CD14-positive monocyte (primary cell): ENCODE results near the gene SERPINB12. TPM values are rescaled to one million over a fixed set of nuclear protein-coding genes. Genes with fewer than 3 reads are reported as not detected.

Experiments
- DNase-seq, 3 donors: peaks; one replicate each; pipeline ENCODE4 v3.0.0-alpha.2; 2011 to 2022
- H2AFZ ChIP-seq: 2 replicates; pipeline ENCODE4 v1.6.0; 2012; ENCODE audit warnings: mild to moderate bottlenecking, low read depth, low read length, inconsistent platforms; ENCODE audit not compliant: insufficient read depth, poor library complexity, severe bottlenecking
- H3K27ac ChIP-seq, 2 donors: 1 replicate in 1 of 2; 2 replicates in 1 of 2; pipeline ENCODE4 v1.5.1; 2012 to 2013; ENCODE audit warnings: low read length in 2 of 2, control low read depth in 1 of 2, inconsistent platforms in 1 of 2, low read depth in 1 of 2, mild to moderate bottlenecking in 1 of 2
- H3K27me3 ChIP-seq, 2 donors: one replicate each; pipeline versions ENCODE4 v1.6.0 to v1.6.1; 2011 to 2013; ENCODE audit warnings: low read length in 2 of 2; ENCODE audit not compliant: control insufficient read depth in 2 of 2, insufficient read depth in 2 of 2
- H3K36me3 ChIP-seq, 2 donors: replicated peaks in 1 of 2; 1 replicate in 1 of 2; 2 replicates in 1 of 2; pipeline versions ENCODE4 v1.5.1 to v1.6.1; 2012 to 2013; ENCODE audit warnings: low read length in 2 of 2, control low read depth in 1 of 2, inconsistent platforms in 1 of 2, mild to moderate bottlenecking in 1 of 2; ENCODE audit not compliant: insufficient read depth in 2 of 2, control insufficient read depth in 1 of 2
- H3K4me1 ChIP-seq, 2 donors: 1 replicate in 1 of 2; 2 replicates in 1 of 2; pipeline versions ENCODE4 v1.5.1 to v1.6.1; 2012 to 2013; ENCODE audit warnings: low read length in 2 of 2, control low read depth in 1 of 2, inconsistent platforms in 1 of 2, mild to moderate bottlenecking in 1 of 2, moderate library complexity in 1 of 2; ENCODE audit not compliant: insufficient read depth in 2 of 2, control insufficient read depth in 1 of 2
- H3K4me2 ChIP-seq: replicated peaks from 2 replicates; pipeline ENCODE3; 2012; ENCODE audit warnings: low read length, moderate library complexity, mild to moderate bottlenecking; ENCODE audit not compliant: poor library complexity, severe bottlenecking; ENCODE audit errors: extremely low read depth
- H3K4me3 ChIP-seq, 3 experiments: fragments of 200-600 bp in 1 of 3; sonication (generic) in 1 of 3; replicated peaks in 1 of 3; 1 replicate in 2 of 3; 2 replicates in 1 of 3; pipeline ENCODE4 v1.5.1; 2011 to 2013; ENCODE audit warnings: low read length in 3 of 3, mild to moderate bottlenecking in 3 of 3, control low read depth in 2 of 3, low read depth in 2 of 3, inconsistent platforms in 1 of 3, moderate library complexity in 1 of 3
- H3K79me2 ChIP-seq: 2 replicates; pipeline ENCODE4 v1.6.0; 2012; ENCODE audit warnings: mild to moderate bottlenecking, control low read depth, inconsistent platforms, low read length, moderate library complexity; ENCODE audit not compliant: insufficient read depth
- H3K9ac ChIP-seq: 2 replicates; pipeline ENCODE4 v1.6.0; 2017; ENCODE audit warnings: low read length, mild to moderate bottlenecking; ENCODE audit not compliant: insufficient read depth, poor library complexity, severe bottlenecking
- H3K9me3 ChIP-seq, 2 donors: replicated peaks in 1 of 2; 1 replicate in 1 of 2; 2 replicates in 1 of 2; pipeline versions ENCODE4 v1.5.1 to v1.6.1; 2012 to 2013; ENCODE audit warnings: low read length in 2 of 2, control low read depth in 1 of 2; ENCODE audit not compliant: control insufficient read depth in 1 of 2, insufficient read depth in 1 of 2
- H4K20me1 ChIP-seq: 2 replicates; pipeline ENCODE4 v1.6.0; 2012; ENCODE audit warnings: mild to moderate bottlenecking, low read length, control low read depth, moderate library complexity; ENCODE audit not compliant: insufficient read depth
- H3K27ac Mint-ChIP-seq, 7 donors: one replicate each; pipeline ENCODE4 v1.8.0; 2020; ENCODE audit warnings: mild to moderate bottlenecking in 7 of 7, mixed read lengths in 7 of 7, moderate library complexity in 6 of 7, inconsistent platforms in 2 of 7
- H3K27me3 Mint-ChIP-seq, 3 donors: one replicate each; pipeline ENCODE4 v1.8.0; 2021 to 2022; ENCODE audit warnings: low read depth in 3 of 3, mild to moderate bottlenecking in 3 of 3, mixed read lengths in 3 of 3, moderate library complexity in 3 of 3, inconsistent platforms in 1 of 3
- H3K36me3 Mint-ChIP-seq, 2 donors: one replicate each; pipeline ENCODE4 v1.8.0; 2020; ENCODE audit warnings: mixed read lengths in 2 of 2, inconsistent platforms in 1 of 2, mild to moderate bottlenecking in 1 of 2
- H3K4me1 Mint-ChIP-seq: one replicate; pipeline ENCODE4 v1.8.0; 2020; ENCODE audit warnings: mild to moderate bottlenecking, mixed read lengths
- H3K4me3 Mint-ChIP-seq, 2 donors: one replicate each; pipeline ENCODE4 v1.8.0; 2020; ENCODE audit warnings: mild to moderate bottlenecking in 2 of 2, mixed read lengths in 2 of 2, moderate library complexity in 1 of 2
- H3K9me3 Mint-ChIP-seq, 7 donors: one replicate each; pipeline ENCODE4 v1.8.0; 2020 to 2022; ENCODE audit warnings: mixed read lengths in 7 of 7, mild to moderate bottlenecking in 6 of 7, moderate library complexity in 6 of 7, inconsistent platforms in 2 of 7
- CTCF ChIP-seq: fragments of 200-600 bp; IDR thresholded peaks from one replicate; pipeline ENCODE4 v1.8.0; 2022; ENCODE audit warnings: antibody characterized with exemption, mild to moderate bottlenecking
- WGBS: methylation state at CpG from one replicate; pipeline ENCODE4 v1.1.5; 2013; ENCODE audit warnings: missing lambda C conversion rate; ENCODE audit not compliant: insufficient coverage; 5-methylcytosine and 5-hydroxymethylcytosine counted together
- intact Hi-C, 2 donors: fragments of 100-400 bp; cut with micrococcal nuclease; formaldehyde crosslinking; loops; one replicate each; pipeline versions ENCODE4 v1.15.0 to v1.15.1; 2023
- polyA plus RNA-seq, 3 donors: library from polyadenylated mRNA; depleted of rRNA in 1 of 3; unstranded in 2 of 3; stranded (reverse) in 1 of 3; fragments of 300-500 nt in 2 of 3; fragments of >200 nt in 1 of 3; fragmentation: Illumina TruSeq in 2 of 3; gene quantifications; 1 replicate in 2 of 3; 2 replicates in 1 of 3; pipeline ENCODE4 v1.2.3, GENCODE V29; 2012 to 2021

Gene SERPINB12
- polyA plus RNA-seq, 3 donors, result not detected

GRCh38 chr18:63550068-63550467, 7.9 kb downstream of the SERPINB12 start:
- no peak overlapping the region for H3K4me3 ChIP-seq
- H3K27ac Mint-ChIP-seq, result no peak overlapping the region
- H3K36me3 Mint-ChIP-seq, result no peaks in the 10 kb centered on the region
- peaks cover 11% of the 10 kb centered on the region for H3K4me1 Mint-ChIP-seq
- H3K4me3 Mint-ChIP-seq, result no peak overlapping the region
- peaks cover 14 to 15% of the 10 kb centered on the region in 2 donors for H3K4me1 ChIP-seq
- no peaks in the 10 kb centered on the region for H3K27me3 ChIP-seq
- H3K79me2 ChIP-seq, result no peaks in the 10 kb centered on the region
- no peak overlapping the region for H2AFZ ChIP-seq
- H3K9me3 ChIP-seq, result no peaks in the 10 kb centered on the region
- WGBS, result no CpG with 5 or more reads among the region's 1 CpG
- TF ChIP-seq CTCF, result no peak
- H3K36me3 ChIP-seq, result no peaks in the 10 kb centered on the region
- H3K9ac ChIP-seq, result no peak overlapping the region
- H3K27me3 Mint-ChIP-seq, result peaks cover 0 to 3% (median 2%) of the 10 kb centered on the region in 3 donors
- no peak for DNase-seq
- no peak overlapping the region for H3K4me2 ChIP-seq
- no peak overlapping the region for H3K27ac ChIP-seq
- no peaks in the 10 kb centered on the region for H4K20me1 ChIP-seq
- H3K9me3 Mint-ChIP-seq, result no peaks in the 10 kb centered on the region
- intact Hi-C loops, result no loop called here

- intact Hi-C loops, result no loop called here
- no peak overlapping the region for H3K4me2 ChIP-seq
- H3K27me3 Mint-ChIP-seq, result peaks cover 0 to 2% (median under 1%) of the 10 kb centered on the region in 3 donors
- H3K4me3 ChIP-seq, result no peak overlapping the region
- H3K27ac ChIP-seq, result no peak overlapping the region
- H4K20me1 ChIP-seq, result no peaks in the 10 kb centered on the region
- no peaks in the 10 kb centered on the region for H3K36me3 ChIP-seq
- H3K36me3 Mint-ChIP-seq, result no peaks in the 10 kb centered on the region
- no peaks in the 10 kb centered on the region for H3K9me3 Mint-ChIP-seq
- H3K9me3 ChIP-seq, result no peaks in the 10 kb centered on the region
- no peak overlapping the region for H3K9ac ChIP-seq
- no peak for TF ChIP-seq CTCF
- H3K27me3 ChIP-seq, result no peaks in the 10 kb centered on the region
- 100% methylated on average over 1 of the region's 3 CpGs for WGBS
- no peak overlapping the region for H3K4me3 Mint-ChIP-seq
- H3K4me1 Mint-ChIP-seq, result peaks cover 11% of the 10 kb centered on the region
- peaks cover 14 to 15% of the 10 kb centered on the region in 2 donors for H3K4me1 ChIP-seq
- no peak for DNase-seq
- H3K27ac Mint-ChIP-seq, result no peak overlapping the region
- no peak overlapping the region for H2AFZ ChIP-seq
- no peaks in the 10 kb centered on the region for H3K79me2 ChIP-seq
Measured at GRCh38 chr18:63551769-63552168, 9.6 kb downstream of the SERPINB12 start.
